ENCODE measurements around the gene ITM2C. TPM values are rescaled to one million over a fixed set of nuclear protein-coding genes. Genes with fewer than 3 reads are reported as not detected.
A peak's percentile ranks its signal among the peaks of the same experiment; 100 is the strongest.

ITM2C gene
- polyA plus RNA-seq, 1 donor (not counting 4 experiments of a cell fraction or from before 2014, with no cell fraction given), result 55.0 TPM

- Histone ChIP-seq H3K9ac (ENCODE audit: control insufficient read depth, extremely low read depth, insufficient read depth, low read length) (no peak overlapping the region), H3K9me1 (ENCODE audit: control insufficient read depth, extremely low read depth, insufficient read depth, low read length) (no peaks in the 10 kb centered on the region), H4K20me1 (ENCODE audit: control insufficient read depth, extremely low read depth, insufficient read depth, low read length) (no peaks in the 10 kb centered on the region), H3K4me1 (ENCODE audit: control insufficient read depth, extremely low read depth, insufficient read depth, low read length) (peaks cover 5% of the 10 kb centered on the region), H2AFZ (ENCODE audit: control insufficient read depth, low read length) (no peak overlapping the region), H3K79me2 (ENCODE audit: control insufficient read depth, insufficient read depth, low read length) (no peaks in the 10 kb centered on the region), H3K4me2 (ENCODE audit: control insufficient read depth, extremely low read depth, insufficient read depth, low read depth, low read length) (peak overlapping the region; percentile 32), H3K27me3 (ENCODE audit: control insufficient read depth, extremely low read depth, insufficient read depth, low read length) (peaks cover 3% of the 10 kb centered on the region), H3K27ac (ENCODE audit: control insufficient read depth, insufficient read depth, low read length) (no peak overlapping the region), H3K4me3 (ENCODE audit: control insufficient read depth in 2 of 3, extremely low read depth in 1 of 3, insufficient read depth in 2 of 3, low read depth in 1 of 3, low read length in 3 of 3) (no peak overlapping the region), H3K36me3 (ENCODE audit: control insufficient read depth in 2 of 2, extremely low read depth in 1 of 2, insufficient read depth in 2 of 2, low read length in 2 of 2) (no peaks in the 10 kb centered on the region), H3K9me3 (ENCODE audit: control insufficient read depth, low read depth, low read length) (no peaks in the 10 kb centered on the region)
- FAIRE-seq (no peak), DNase-seq (ENCODE audit: low read depth, low spot score) (no peak)
- dilution Hi-C loops (cut with MboI; ENCODE audit: extremely low pct_ligation_motif_present, low sequenced_read_pairs), result no loop called here
- TF ChIP-seq EZH2 (IDR thresholded peaks at IDR 0.05; ENCODE audit: low read length) (no peak), CTCF (optimal IDR thresholded peaks at IDR 0.05 in 1 of 3, IDR thresholded peaks at IDR 0.05 in 1 of 3, conservative IDR thresholded peaks at IDR 0.05 in 1 of 3; ENCODE audit: extremely low read depth in 1 of 3, insufficient read depth in 2 of 3, low read length in 3 of 3) (peak in 1 of 3 experiments; percentile 2)
Observed at GRCh38 chr2:230925879-230926765, 61.4 kb downstream of the ITM2C start.

- Histone ChIP-seq H3K79me2 (ENCODE audit: control insufficient read depth, insufficient read depth, low read length) (no peaks in the 10 kb centered on the region), H3K36me3 (ENCODE audit: control insufficient read depth in 2 of 2, extremely low read depth in 1 of 2, insufficient read depth in 2 of 2, low read length in 2 of 2) (no peaks in the 10 kb centered on the region), H3K9me1 (ENCODE audit: control insufficient read depth, extremely low read depth, insufficient read depth, low read length) (no peaks in the 10 kb centered on the region), H3K27ac (ENCODE audit: control insufficient read depth, insufficient read depth, low read length) (no peak overlapping the region), H2AFZ (ENCODE audit: control insufficient read depth, low read length) (no peak overlapping the region), H4K20me1 (ENCODE audit: control insufficient read depth, extremely low read depth, insufficient read depth, low read length) (no peaks in the 10 kb centered on the region), H3K4me3 (ENCODE audit: control insufficient read depth in 2 of 3, extremely low read depth in 1 of 3, insufficient read depth in 2 of 3, low read depth in 1 of 3, low read length in 3 of 3) (no peak overlapping the region), H3K4me1 (ENCODE audit: control insufficient read depth, extremely low read depth, insufficient read depth, low read length) (peaks cover 5% of the 10 kb centered on the region), H3K9me3 (ENCODE audit: control insufficient read depth, low read depth, low read length) (no peaks in the 10 kb centered on the region), H3K4me2 (ENCODE audit: control insufficient read depth, extremely low read depth, insufficient read depth, low read depth, low read length) (no peak overlapping the region), H3K27me3 (ENCODE audit: control insufficient read depth, extremely low read depth, insufficient read depth, low read length) (peaks cover 3% of the 10 kb centered on the region), H3K9ac (ENCODE audit: control insufficient read depth, extremely low read depth, insufficient read depth, low read length) (no peak overlapping the region)
- FAIRE-seq (no peak), DNase-seq (ENCODE audit: low read depth, low spot score) (no peak)
- TF ChIP-seq EZH2 (IDR thresholded peaks at IDR 0.05; ENCODE audit: low read length) (no peak), CTCF (optimal IDR thresholded peaks at IDR 0.05 in 1 of 3, IDR thresholded peaks at IDR 0.05 in 1 of 3, conservative IDR thresholded peaks at IDR 0.05 in 1 of 3; ENCODE audit: extremely low read depth in 1 of 3, insufficient read depth in 2 of 3, low read length in 3 of 3) (no peak)
- dilution Hi-C loops (cut with MboI; ENCODE audit: extremely low pct_ligation_motif_present, low sequenced_read_pairs), result no loop called here
Observed at GRCh38 chr2:230927711-230928341, 63.1 kb downstream of the ITM2C start.

Other genes starting within 250 kb of the ITM2C start
- 77.1 to 120 TPM (median 77.7 TPM) in 3 replicates for gene CAB39, start 152.1 kb upstream of the ITM2C start, polyA plus RNA-seq
- gene GPR55, start 60.3 kb downstream of the ITM2C start, polyA plus RNA-seq, result not detected in 3 replicates
- gene SPATA3, start 131.2 kb downstream of the ITM2C start, polyA plus RNA-seq, result not detected in 3 replicates
- gene C2orf72, start 172.6 kb downstream of the ITM2C start, polyA plus RNA-seq, result 0.05 to 0.09 TPM in 2 of 3 replicates, not detected in the other
- gene PSMD1, start 191.9 kb downstream of the ITM2C start, polyA plus RNA-seq, result 198 to 267 TPM (median 262 TPM) in 3 replicates